CD4-positive, CD25-positive, alpha-beta regulatory T cell (primary cell): ENCODE measurements around the gene PARD3. TPM values are rescaled to one million over a fixed set of nuclear protein-coding genes. Genes with fewer than 3 reads are reported as not detected.
"Not testable (repeated sequence)": the region's sequence is repeated elsewhere in the genome, so short reads cannot be mapped to it uniquely, and the experiment has no call there.

Experiments
- ATAC-seq, 2 donors: fragments of 150-1000 bp; cut with Tn5 transposase; one replicate each; pipeline ENCODE4 v1.10.0; 2021; ENCODE audit warnings: low read depth in 2 of 2, moderate number of reproducible peaks in 2 of 2, moderate library complexity in 1 of 2
- DNase-seq, 3 donors: peaks; one replicate each; pipeline versions ENCODE4 v3.0.0 to v3.0.0-alpha.2; 2012 to 2022; ENCODE audit warnings: mixed read lengths in 1 of 3
- H3K27ac ChIP-seq: one replicate; pipeline ENCODE4 v1.7.0; 2013; ENCODE audit warnings: mild to moderate bottlenecking, low read length; ENCODE audit not compliant: insufficient read depth, poor library complexity, severe bottlenecking
- H3K27me3 ChIP-seq: one replicate; pipeline ENCODE4 v1.7.0; 2013; ENCODE audit warnings: low read length; ENCODE audit not compliant: control insufficient read depth, insufficient read depth
- H3K36me3 ChIP-seq: one replicate; pipeline ENCODE4 v1.7.0; 2013; ENCODE audit warnings: mild to moderate bottlenecking, low read length, moderate library complexity; ENCODE audit not compliant: control insufficient read depth, insufficient read depth
- H3K4me1 ChIP-seq: 2 replicates; pipeline ENCODE4 v1.7.0; 2013; ENCODE audit warnings: mild to moderate bottlenecking, low read length; ENCODE audit not compliant: insufficient read depth, control insufficient read depth, poor library complexity, severe bottlenecking
- H3K4me3 ChIP-seq: one replicate; pipeline ENCODE4 v1.7.0; 2013; ENCODE audit warnings: low read depth, mild to moderate bottlenecking, low read length, moderate library complexity
- H3K9me3 ChIP-seq, 2 experiments: 1 replicate in 1 of 2; 2 replicates in 1 of 2; pipeline ENCODE4 v1.7.0; 2013; ENCODE audit warnings: low read length in 2 of 2, mild to moderate bottlenecking in 1 of 2, moderate library complexity in 1 of 2; ENCODE audit not compliant: control insufficient read depth in 2 of 2
- H3K27ac Mint-ChIP-seq, 3 donors: one replicate each; pipeline ENCODE4 v1.8.0; 2020 to 2022; ENCODE audit warnings: mild to moderate bottlenecking in 3 of 3, mixed read lengths in 3 of 3, moderate library complexity in 2 of 3
- H3K27me3 Mint-ChIP-seq: one replicate; pipeline ENCODE4 v1.8.0; 2022; ENCODE audit warnings: mild to moderate bottlenecking, mixed read lengths
- H3K36me3 Mint-ChIP-seq: one replicate; pipeline ENCODE4 v1.8.0; 2020; ENCODE audit warnings: mixed read lengths
- H3K4me1 Mint-ChIP-seq, 4 donors: one replicate each; pipeline ENCODE4 v1.8.0; 2020 to 2022; ENCODE audit warnings: mixed read lengths in 4 of 4, mild to moderate bottlenecking in 1 of 4
- H3K4me3 Mint-ChIP-seq, 4 donors: one replicate each; pipeline ENCODE4 v1.8.0; 2020 to 2022; ENCODE audit warnings: mild to moderate bottlenecking in 4 of 4, mixed read lengths in 4 of 4, moderate library complexity in 3 of 4
- H3K9me3 Mint-ChIP-seq, 7 donors: one replicate each; pipeline ENCODE4 v1.8.0; 2020 to 2022; ENCODE audit warnings: mixed read lengths in 7 of 7, mild to moderate bottlenecking in 3 of 7, moderate library complexity in 2 of 7
- polyA plus RNA-seq, 4 donors: library from polyadenylated mRNA; unstranded; fragments of 300-500 nt; fragmentation: Illumina TruSeq; gene quantifications; one replicate each; pipeline ENCODE4 v1.2.3, GENCODE V29; 2021
- total RNA-seq: library from RNA; stranded (reverse); gene quantifications from one replicate; pipeline ENCODE4 v1.2.3, GENCODE V29; 2022

Gene PARD3
- total and polyA plus RNA-seq, 5 donors from 2014 or later = 0.08 to 0.79 TPM; not detected in 3

GRCh38 chr10:34743814-34744213 lies 71.3 kb downstream of the PARD3 start:
- no peak overlapping the region for H3K4me3 ChIP-seq
- no peak overlapping the region for H3K4me3 Mint-ChIP-seq
- H3K27ac ChIP-seq = no peak overlapping the region
- no peak overlapping the region for H3K27ac Mint-ChIP-seq
- no peak for DNase-seq
- no peak for ATAC-seq
- no peaks in the 10 kb centered on the region for H3K36me3 Mint-ChIP-seq
- H3K4me1 ChIP-seq = no peaks in the 10 kb centered on the region
- peaks cover 31% of the 10 kb centered on the region for H3K27me3 Mint-ChIP-seq
- H3K4me1 Mint-ChIP-seq = no peaks in the 10 kb centered on the region
- H3K9me3 ChIP-seq = no peaks in the 10 kb centered on the region
- no peaks in the 10 kb centered on the region for H3K27me3 ChIP-seq
- peaks cover 0 to 5% (median 0%) of the 10 kb centered on the region in 7 donors for H3K9me3 Mint-ChIP-seq
- no peaks in the 10 kb centered on the region for H3K36me3 ChIP-seq

GRCh38 chr10:34742456-34742855 lies 72.6 kb downstream of the PARD3 start:
- no peaks in the 10 kb centered on the region for H3K9me3 ChIP-seq
- H3K4me3 Mint-ChIP-seq = no peak overlapping the region
- no peak for ATAC-seq

GRCh38 chr10:34741087-34741486 lies 74.0 kb downstream of the PARD3 start:
- not testable (repeated sequence) for H3K4me1 Mint-ChIP-seq, H3K9me3 ChIP-seq, H3K27me3 ChIP-seq, DNase-seq, H3K4me1 ChIP-seq, H3K36me3 ChIP-seq, H3K4me3 Mint-ChIP-seq, ATAC-seq, H3K4me3 ChIP-seq, H3K9me3 Mint-ChIP-seq, H3K27ac Mint-ChIP-seq, H3K36me3 Mint-ChIP-seq, H3K27ac ChIP-seq
- peaks cover 23% of the 10 kb centered on the region for H3K27me3 Mint-ChIP-seq

More at GRCh38 chr10:34742456-34742855, 72.6 kb downstream of the PARD3 start:
- no peaks in the 10 kb centered on the region for H3K27me3 ChIP-seq
- H3K36me3 ChIP-seq = no peaks in the 10 kb centered on the region
- Mint-ChIP-seq H3K36me3 (no peaks in the 10 kb centered on the region), H3K9me3 (peaks cover 0 to 2% (median 0%) of the 10 kb centered on the region in 7 donors), H3K27me3 (peaks cover 30% of the 10 kb centered on the region), H3K27ac (no peak overlapping the region), H3K4me1 (no peaks in the 10 kb centered on the region)
- no peak overlapping the region for H3K4me3 ChIP-seq
- no peak for DNase-seq
- no peak overlapping the region for H3K27ac ChIP-seq
- no peaks in the 10 kb centered on the region for H3K4me1 ChIP-seq

- Mint-ChIP-seq H3K27ac (no peak overlapping the region), H3K36me3 (no peaks in the 10 kb centered on the region), H3K9me3 (peaks cover 0 to 2% (median 0%) of the 10 kb centered on the region in 7 donors), H3K27me3 (peaks cover 19% of the 10 kb centered on the region), H3K4me1 (no peaks in the 10 kb centered on the region), H3K4me3 (no peak overlapping the region)
- Histone ChIP-seq H3K9me3 (no peaks in the 10 kb centered on the region), H3K27ac (no peak overlapping the region), H3K4me3 (no peak overlapping the region), H3K36me3 (no peaks in the 10 kb centered on the region), H3K27me3 (no peaks in the 10 kb centered on the region), H3K4me1 (no peaks in the 10 kb centered on the region)
- DNase-seq = no peak
- ATAC-seq = no peak
Measured at GRCh38 chr10:34740321-34740720, 74.8 kb downstream of the PARD3 start.

- Mint-ChIP-seq H3K4me1 (no peaks in the 10 kb centered on the region), H3K36me3 (no peaks in the 10 kb centered on the region)
- no peak for ATAC-seq
Measured at GRCh38 chr10:34739915-34740314, 75.2 kb downstream of the PARD3 start.

GRCh38 chr10:34737772-34738169 lies 77.3 kb downstream of the PARD3 start:
- DNase-seq (no peak), ATAC-seq (no peak)
- Histone ChIP-seq H3K27ac (no peak overlapping the region), H3K4me1 (no peaks in the 10 kb centered on the region), H3K4me3 (no peak overlapping the region), H3K27me3 (no peaks in the 10 kb centered on the region), H3K9me3 (no peaks in the 10 kb centered on the region), H3K36me3 (no peaks in the 10 kb centered on the region)
- Mint-ChIP-seq H3K4me3 (no peak overlapping the region), H3K9me3 (peaks cover 0 to 4% (median 0%) of the 10 kb centered on the region in 7 donors), H3K27ac (no peak overlapping the region), H3K36me3 (no peaks in the 10 kb centered on the region), H3K27me3 (peaks cover 9% of the 10 kb centered on the region), H3K4me1 (no peaks in the 10 kb centered on the region)

More at GRCh38 chr10:34739915-34740314, 75.2 kb downstream of the PARD3 start:
- H3K36me3 ChIP-seq = no peaks in the 10 kb centered on the region
- no peak overlapping the region for H3K4me3 ChIP-seq
- DNase-seq = no peak
- no peaks in the 10 kb centered on the region for H3K27me3 ChIP-seq
- peaks cover 0 to 2% (median 0%) of the 10 kb centered on the region in 7 donors for H3K9me3 Mint-ChIP-seq
- H3K27ac ChIP-seq = no peak overlapping the region
- peaks cover 19% of the 10 kb centered on the region for H3K27me3 Mint-ChIP-seq
- H3K27ac Mint-ChIP-seq = no peak overlapping the region
- no peaks in the 10 kb centered on the region for H3K4me1 ChIP-seq
- no peak overlapping the region for H3K4me3 Mint-ChIP-seq
- H3K9me3 ChIP-seq = no peaks in the 10 kb centered on the region

- DNase-seq = no peak
- Mint-ChIP-seq H3K27ac (no peak overlapping the region), H3K4me3 (no peak overlapping the region), H3K27me3 (peaks cover 9% of the 10 kb centered on the region), H3K9me3 (peaks cover 0 to 4% (median 0%) of the 10 kb centered on the region in 7 donors), H3K4me1 (no peaks in the 10 kb centered on the region), H3K36me3 (no peaks in the 10 kb centered on the region)
- Histone ChIP-seq H3K4me3 (no peak overlapping the region), H3K27me3 (no peaks in the 10 kb centered on the region), H3K27ac (no peak overlapping the region), H3K9me3 (no peaks in the 10 kb centered on the region), H3K36me3 (no peaks in the 10 kb centered on the region), H3K4me1 (no peaks in the 10 kb centered on the region)
- ATAC-seq = no peak
Measured at GRCh38 chr10:34736976-34737771, 77.9 kb downstream of the PARD3 start.

- ATAC-seq (no peak), DNase-seq (no peak)
- no peak overlapping the region for H3K27ac Mint-ChIP-seq
- peaks cover 4% of the 10 kb centered on the region for H3K27me3 Mint-ChIP-seq
- Histone ChIP-seq H3K4me3 (no peak overlapping the region), H3K36me3 (no peaks in the 10 kb centered on the region), H3K27me3 (no peaks in the 10 kb centered on the region), H3K9me3 (no peaks in the 10 kb centered on the region), H3K4me1 (no peaks in the 10 kb centered on the region), H3K27ac (no peak overlapping the region)
- H3K36me3 Mint-ChIP-seq = no peaks in the 10 kb centered on the region
- H3K4me3 Mint-ChIP-seq = no peak overlapping the region
- H3K4me1 Mint-ChIP-seq = no peaks in the 10 kb centered on the region
- H3K9me3 Mint-ChIP-seq = peaks cover 0 to 4% (median 0%) of the 10 kb centered on the region in 7 donors
Measured at GRCh38 chr10:34734918-34735317, 80.2 kb downstream of the PARD3 start.
